Measurements from ENCODE around the gene KIAA0513. TPM values are rescaled to one million over a fixed set of nuclear protein-coding genes. Genes with fewer than 3 reads are reported as not detected.

Gene KIAA0513
- total and polyA plus RNA-seq, 2 of the 13 experiments (the other 11 are each of a cell fraction or from before 2014, with no cell fraction given), result 1.8 TPM

GRCh38 chr16:85139881-85140339 is 112.3 kb downstream of the KIAA0513 start (continued):
- peak; percentile 40; the same call in 1 of the 2 replicates for TF ChIP-seq FOXO1 (CRISPR knock-in tag; IDR thresholded peaks at IDR 0.05)
- no peak for TF ChIP-seq PREB (CRISPR knock-in tag; IDR thresholded peaks at IDR 0.05)
- TF ChIP-seq ARNT2 (CRISPR knock-in tag; IDR thresholded peaks at IDR 0.05; ENCODE audit: low read depth), result 0 out of 2 replicates have a peak, but pooled peaks have one; percentile 27
- TF ChIP-seq RBM22 (optimal IDR thresholded peaks at IDR 0.05; ENCODE audit: low read length), result no peak
- TF ChIP-seq BORCS8-MEF2B (CRISPR knock-in tag; IDR thresholded peaks at IDR 0.05), result peak; percentile 47; the same call in 1 of the 2 replicates
- no peak for TF ChIP-seq FOSL1 (CRISPR knock-in tag; IDR thresholded peaks at IDR 0.05; ENCODE audit: borderline replicate concordance)
- peak; percentile 59; the same call in 1 of the 2 replicates for TF ChIP-seq FOXA3 (CRISPR knock-in tag; IDR thresholded peaks at IDR 0.05)
- no peak for TF ChIP-seq ZBTB46 (CRISPR knock-in tag; IDR thresholded peaks at IDR 0.05; ENCODE audit: borderline replicate concordance)
- no peak for TF ChIP-seq HNRNPK (IDR thresholded peaks at IDR 0.05; ENCODE audit: low read depth, low read length, poor library complexity, severe bottlenecking)
- TF ChIP-seq ZNF746 (CRISPR knock-in tag; IDR thresholded peaks at IDR 0.05), result no peak
- no peak for TF ChIP-seq ZUFSP (CRISPR knock-in tag; IDR thresholded peaks at IDR 0.05; ENCODE audit: borderline replicate concordance)
- no peak for TF ChIP-seq ZNF550 (CRISPR knock-in tag; IDR thresholded peaks at IDR 0.05; ENCODE audit: borderline replicate concordance)
- TF ChIP-seq KMT2B (CRISPR knock-in tag; IDR thresholded peaks at IDR 0.05), result peak; percentile 63
- TF ChIP-seq GFI1 (CRISPR knock-in tag; IDR thresholded peaks at IDR 0.05; ENCODE audit: borderline replicate concordance), result peak; percentile 96
- peak; percentile 20; the same call in 1 of the 2 replicates for TF ChIP-seq ZNF609 (CRISPR knock-in tag; IDR thresholded peaks at IDR 0.05; ENCODE audit: borderline replicate concordance)
- peak; percentile 62; the same call in 1 of the 2 replicates for TF ChIP-seq MIXL1 (CRISPR knock-in tag; IDR thresholded peaks at IDR 0.05)
- TF ChIP-seq RXRB (CRISPR knock-in tag; IDR thresholded peaks at IDR 0.05; ENCODE audit: borderline replicate concordance), result peak; percentile 74
- TF ChIP-seq ZNF343 (CRISPR knock-in tag; IDR thresholded peaks at IDR 0.05), result no peak
- TF ChIP-seq EP300 (IDR thresholded peaks at IDR 0.05; ENCODE audit: low read depth in 2 of 2, low read length in 2 of 2), result peak in 1 of 2 experiments; percentile 75; a peak in 2 of 4 replicates
- TF ChIP-seq EP300 (CRISPR knock-in tag; IDR thresholded peaks at IDR 0.05; ENCODE audit: borderline replicate concordance), result no peak
- TF ChIP-seq MED1 (CRISPR knock-in tag; IDR thresholded peaks at IDR 0.05), result peak; percentile 41; the same call in 1 of the 2 replicates
- TF ChIP-seq THAP11 (CRISPR knock-in tag; IDR thresholded peaks at IDR 0.05), result peak; percentile 49; the same call in 1 of the 2 replicates

Data from HepG2 (cell line).